CD4-positive, alpha-beta T cell treated with Interleukin-4 for 4 hours (primary cell): ENCODE measurements around the gene HUS1.

ENCODE experiments used
- DNase-seq: peaks from one replicate; pipeline ENCODE4 v3.0.0-alpha.2; 2020

HUS1 gene

GRCh38 chr7:47978790-47979144 lies 648 bp downstream of the HUS1 start:
- no peak for DNase-seq

- DNase-seq, result no peak
These were observed 5.7 kb downstream of the HUS1 start for GRCh38 chr7:47973739-47974138.

- DNase-seq, result no peak
These were observed 8.7 kb downstream of the HUS1 start for GRCh38 chr7:47970761-47971160.

- DNase-seq, result peak; percentile 36
These were observed 10.3 kb downstream of the HUS1 start for GRCh38 chr7:47968847-47969774.

GRCh38 chr7:47967708-47968107 lies 11.7 kb downstream of the HUS1 start:
- DNase-seq, result no peak

GRCh38 chr7:47967123-47967522 lies 12.3 kb downstream of the HUS1 start:
- no peak for DNase-seq

- no peak for DNase-seq
These were observed 14.0 kb downstream of the HUS1 start for GRCh38 chr7:47965456-47965855.

GRCh38 chr7:47962262-47962661 lies 17.2 kb downstream of the HUS1 start:
- no peak for DNase-seq

- DNase-seq, result no peak
These were observed 22.3 kb downstream of the HUS1 start for GRCh38 chr7:47957156-47957555.

- no peak for DNase-seq
These were observed 23.2 kb downstream of the HUS1 start for GRCh38 chr7:47956220-47956619.

- no peak for DNase-seq
These were observed 25.0 kb downstream of the HUS1 start for GRCh38 chr7:47954231-47954911.

GRCh38 chr7:47953822-47954221 lies 25.6 kb downstream of the HUS1 start:
- DNase-seq, result no peak

- DNase-seq, result no peak
These were observed 27.2 kb downstream of the HUS1 start for GRCh38 chr7:47952224-47952623.

GRCh38 chr7:47951374-47951773 lies 28.0 kb downstream of the HUS1 start:
- no peak for DNase-seq

GRCh38 chr7:47950714-47951113 lies 28.7 kb downstream of the HUS1 start:
- DNase-seq, result no peak

- no peak for DNase-seq
These were observed 29.7 kb downstream of the HUS1 start for GRCh38 chr7:47949703-47950102.

- DNase-seq, result no peak
These were observed 31.1 kb downstream of the HUS1 start, which contains the start of gene PKD1L1 for GRCh38 chr7:47948141-47948790. PKD1L1 (minus strand) TSS chr7:47948466; CDS start chr7:47948440, 26 bp downstream.

GRCh38 chr7:47947355-47947749 lies 32.1 kb downstream of the HUS1 start:
- DNase-seq, result no peak

- DNase-seq, result no peak
These were observed 32.6 kb downstream of the HUS1 start for GRCh38 chr7:47946581-47947354.

GRCh38 chr7:47945261-47946015 lies 34.0 kb downstream of the HUS1 start:
- DNase-seq, result peak; percentile 62

GRCh38 chr7:47944536-47945260 lies 34.7 kb downstream of the HUS1 start:
- DNase-seq, result no peak
